PC-3 (cell line): Measurements from ENCODE around the gene HIVEP3.

ENCODE experiments used
- EZH2 ChIP-seq: fragments of 300-600 bp; sonication (generic); IDR thresholded peaks from one replicate; pipeline ENCODE4 v1.6.1; 2017; ENCODE audit warnings: antibody characterized with exemption, mild to moderate bottlenecking, low read length; ENCODE audit not compliant: unreplicated experiment
- EZH2phosphoT487 ChIP-seq: fragments of 300-600 bp; sonication (generic); IDR thresholded peaks from 2 replicates; pipeline ENCODE4 v1.6.1; 2018; ENCODE audit warnings: mild to moderate bottlenecking, antibody characterized with exemption, low read length, borderline replicate concordance
- TF ChIP-seq, protein P1 (sequence below): fragments of 300-600 bp; sonication (generic); conservative IDR thresholded peaks from 2 replicates; pipeline ENCODE4 v1.5.1; 2017; ENCODE audit warnings: antibody characterized with exemption, low read depth, mild to moderate bottlenecking, low read length

GRCh38 chr1:41456847-41457540, 461.7 kb downstream of the HIVEP3 start:
- no peak for TF ChIP-seq EZH2phosphoT487
- TF ChIP-seq, protein P1, sequence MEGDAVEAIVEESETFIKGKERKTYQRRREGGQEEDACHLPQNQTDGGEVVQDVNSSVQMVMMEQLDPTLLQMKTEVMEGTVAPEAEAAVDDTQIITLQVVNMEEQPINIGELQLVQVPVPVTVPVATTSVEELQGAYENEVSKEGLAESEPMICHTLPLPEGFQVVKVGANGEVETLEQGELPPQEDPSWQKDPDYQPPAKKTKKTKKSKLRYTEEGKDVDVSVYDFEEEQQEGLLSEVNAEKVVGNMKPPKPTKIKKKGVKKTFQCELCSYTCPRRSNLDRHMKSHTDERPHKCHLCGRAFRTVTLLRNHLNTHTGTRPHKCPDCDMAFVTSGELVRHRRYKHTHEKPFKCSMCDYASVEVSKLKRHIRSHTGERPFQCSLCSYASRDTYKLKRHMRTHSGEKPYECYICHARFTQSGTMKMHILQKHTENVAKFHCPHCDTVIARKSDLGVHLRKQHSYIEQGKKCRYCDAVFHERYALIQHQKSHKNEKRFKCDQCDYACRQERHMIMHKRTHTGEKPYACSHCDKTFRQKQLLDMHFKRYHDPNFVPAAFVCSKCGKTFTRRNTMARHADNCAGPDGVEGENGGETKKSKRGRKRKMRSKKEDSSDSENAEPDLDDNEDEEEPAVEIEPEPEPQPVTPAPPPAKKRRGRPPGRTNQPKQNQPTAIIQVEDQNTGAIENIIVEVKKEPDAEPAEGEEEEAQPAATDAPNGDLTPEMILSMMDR = no peak
- TF ChIP-seq EZH2 = no peak
